Heart left ventricle (tissue), 16 donors: ENCODE data around the gene IQGAP2. TPM values are rescaled to one million over a fixed set of nuclear protein-coding genes. Genes with fewer than 3 reads are reported as not detected.

Experiments used
- ATAC-seq, 4 donors: fragments of 200-7000 bp; cut with Tn5 transposase; one replicate each; pipeline ENCODE4 v1.9.1; 2020 to 2022; ENCODE audit warnings: moderate library complexity in 4 of 4, mild to moderate bottlenecking in 3 of 4, moderate number of reproducible peaks in 1 of 4
- DNase-seq, 5 donors: peaks; one replicate each; pipeline ENCODE4 v3.0.0-alpha.2; 2020
- H3K27ac ChIP-seq, 12 donors: fragments of 200-600 bp; sonication (generic) in 4 of 12; one replicate each; pipeline versions ENCODE4 v1.5.0 to v1.8.0; 2016 to 2022; ENCODE audit warnings: mild to moderate bottlenecking in 2 of 12
- H3K27me3 ChIP-seq, 9 donors: fragments of 200-600 bp; sonication (generic) in 2 of 9; one replicate each; pipeline versions ENCODE4 v1.5.1 to v1.8.0; 2016 to 2022; ENCODE audit warnings: mild to moderate bottlenecking in 3 of 9
- H3K36me3 ChIP-seq, 9 donors: fragments of 200-600 bp; sonication (generic) in 2 of 9; one replicate each; pipeline versions ENCODE4 v1.5.0 to v1.8.0; 2018 to 2022; ENCODE audit warnings: mild to moderate bottlenecking in 2 of 9
- H3K4me1 ChIP-seq, 12 donors: fragments of 200-600 bp; sonication (generic) in 4 of 12; one replicate each; pipeline versions ENCODE4 v1.5.0 to v1.8.0; 2016 to 2022; ENCODE audit warnings: mild to moderate bottlenecking in 3 of 12
- H3K4me3 ChIP-seq, 12 donors: fragments of 200-600 bp; sonication (generic) in 4 of 12; one replicate each; pipeline versions ENCODE4 v1.5.0 to v1.8.0; 2017 to 2022; ENCODE audit warnings: mild to moderate bottlenecking in 9 of 12, moderate library complexity in 4 of 12
- H3K9me3 ChIP-seq, 12 donors: fragments of 200-600 bp; sonication (generic) in 4 of 12; one replicate each; pipeline versions ENCODE4 v1.5.0 to v1.8.0; 2016 to 2022; ENCODE audit warnings: mild to moderate bottlenecking in 1 of 12
- POLR2A ChIP-seq, 2 donors: fragments of 450-650 bp; IDR thresholded peaks; one replicate each; pipeline ENCODE4 v1.6.1; 2017; ENCODE audit warnings: antibody characterized with exemption in 2 of 2, mild to moderate bottlenecking in 2 of 2, moderate library complexity in 2 of 2
- WGBS, 4 donors: extraction: QIAGEN DNeasy Blood & Tissue Kit in 2 of 4; methylation state at CpG; one replicate each; pipeline versions ENCODE4 v1.1.5 to v1.1.7; 2013 to 2018; 5-methylcytosine and 5-hydroxymethylcytosine counted together
- intact Hi-C, 10 donors: fragments of 100-400 bp; cut with DNase I; formaldehyde crosslinking; loops; one replicate each; pipeline versions ENCODE4 v1.11.1 to v1.14.2; 2022
- polyA plus RNA-seq, 2 donors: library from polyadenylated mRNA; stranded (reverse); fragments of 200-250 nt; gene quantifications; one replicate each; pipeline ENCODE4 v1.2.3, GENCODE V29; 2013
- total RNA-seq, 9 donors: library from RNA; depleted of rRNA in 2 of 9; stranded (reverse); fragments of >200 nt in 2 of 9; fragmentation: NEBNext Ultra II Directional in 3 of 9; extraction: Animal tissue kit (Norgen Biotek cat#: 25700) in 3 of 9; gene quantifications; one replicate each; pipeline versions ENCODE4 v1.1.0 to v1.2.4, GENCODE V29; 2016 to 2023
- TF ChIP-seq, protein P1 (sequence below), 12 donors: fragments of 200-600 bp; sonication (generic) in 4 of 12; IDR thresholded peaks; one replicate each; pipeline versions ENCODE4 v1.5.0 to v1.8.0; 2018 to 2022; ENCODE audit warnings: antibody characterized with exemption in 12 of 12, mild to moderate bottlenecking in 5 of 12
- donor health status: ischemic (EF 13 %, LVEDD 7.1; RV severe dilation, severe dysfunction).
- donor health status: healthy with polysubstance abuse.
- donor health status: DM: no; HTN: yes; CAD: no.
- donor health status: DM: no; HTN: no; CAD: no.
- donor health status: ischemic (EF 25% LVEDD 6.9; RV normal size, moderate dysfunction).
- donor health status: ischemic (EF 25% LVEDD 5.7; RV mildly dilated, moderate dysfunction).
- donor health status: healthy.
- donor health status: DM: yes; HTN: yes; CAD: no.
- donor health status: ischemic (EF 35%, LVEDD 5.7; RV mildly dilated, moderate dysfunction).
- donor health status: nonischemic (EF 11% LVEDD 7.7; RV severe dilation, severe dysfunction).
- donor health status: DM: yes; HTN: yes; CAD: no.
- donor health status: PGD.
- donor health status: ischemic (EF 29% LVEDD 5.4; RV normal size, mild dysfunction).
- donor health status: nonischemic (EF 23%, LVEDD 6.1; RV moderate dilation, normal function).

IQGAP2 gene
- total and polyA plus RNA-seq, 11 donors: 1.7 to 35.4 (median 6.1) TPM

DNA sequence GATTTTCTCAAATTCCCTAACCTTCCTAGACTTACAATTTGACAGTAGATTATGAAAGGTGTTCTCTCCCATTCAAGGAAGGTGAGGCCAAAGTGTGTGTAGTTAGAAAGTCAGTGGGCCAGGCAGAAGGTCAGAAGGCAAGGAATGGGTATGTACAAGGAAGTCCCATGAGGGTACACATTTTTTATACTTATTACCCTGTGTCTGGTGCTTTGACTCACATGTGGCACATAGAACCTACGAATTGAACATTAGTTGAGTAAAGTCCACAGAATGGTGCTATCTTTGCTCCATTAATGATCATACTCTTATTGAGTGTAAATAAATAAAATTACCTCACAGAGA, 55.4 kb downstream of the IQGAP2 start:
- intact Hi-C loops: no loop called here
- no peak for ATAC-seq
- no peaks in the 10 kb centered on the region for H3K36me3 ChIP-seq
- H3K4me3 ChIP-seq: no peak overlapping the region
- WGBS, 4 donors: 77 to 84% (median 83%) methylated on average over 1 of the region's 1 CpG
- no peak for DNase-seq
- no peak for TF ChIP-seq POLR2A (IDR thresholded peaks at IDR 0.05)
- TF ChIP-seq, protein P1, sequence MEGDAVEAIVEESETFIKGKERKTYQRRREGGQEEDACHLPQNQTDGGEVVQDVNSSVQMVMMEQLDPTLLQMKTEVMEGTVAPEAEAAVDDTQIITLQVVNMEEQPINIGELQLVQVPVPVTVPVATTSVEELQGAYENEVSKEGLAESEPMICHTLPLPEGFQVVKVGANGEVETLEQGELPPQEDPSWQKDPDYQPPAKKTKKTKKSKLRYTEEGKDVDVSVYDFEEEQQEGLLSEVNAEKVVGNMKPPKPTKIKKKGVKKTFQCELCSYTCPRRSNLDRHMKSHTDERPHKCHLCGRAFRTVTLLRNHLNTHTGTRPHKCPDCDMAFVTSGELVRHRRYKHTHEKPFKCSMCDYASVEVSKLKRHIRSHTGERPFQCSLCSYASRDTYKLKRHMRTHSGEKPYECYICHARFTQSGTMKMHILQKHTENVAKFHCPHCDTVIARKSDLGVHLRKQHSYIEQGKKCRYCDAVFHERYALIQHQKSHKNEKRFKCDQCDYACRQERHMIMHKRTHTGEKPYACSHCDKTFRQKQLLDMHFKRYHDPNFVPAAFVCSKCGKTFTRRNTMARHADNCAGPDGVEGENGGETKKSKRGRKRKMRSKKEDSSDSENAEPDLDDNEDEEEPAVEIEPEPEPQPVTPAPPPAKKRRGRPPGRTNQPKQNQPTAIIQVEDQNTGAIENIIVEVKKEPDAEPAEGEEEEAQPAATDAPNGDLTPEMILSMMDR (IDR thresholded peaks at IDR 0.05): no peak
- H3K4me1 ChIP-seq: peaks cover 0 to 19% (median 0%) of the 10 kb centered on the region in 12 donors
- no peaks in the 10 kb centered on the region for H3K9me3 ChIP-seq
- H3K27me3 ChIP-seq: no peaks in the 10 kb centered on the region
- H3K27ac ChIP-seq: no peak overlapping the region

DNA sequence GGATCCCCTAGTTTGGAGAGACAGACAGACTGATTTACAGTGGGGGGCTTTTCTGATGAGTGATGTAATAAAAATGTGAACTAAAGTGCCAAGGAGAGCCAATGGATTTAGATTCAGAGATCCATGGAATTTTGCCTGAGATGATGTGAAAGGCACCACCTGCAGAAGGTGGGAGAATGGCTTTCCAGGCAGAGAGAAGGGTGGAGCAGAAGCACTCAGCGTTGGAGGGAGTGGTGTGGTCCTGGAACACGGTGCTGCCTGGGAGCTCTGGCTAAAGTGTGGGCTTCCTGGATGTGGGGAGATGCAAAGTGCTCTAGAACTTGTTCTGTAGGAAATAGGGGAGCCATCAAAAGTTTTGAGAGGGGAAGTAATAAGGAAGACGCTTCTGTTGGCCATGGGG, 57.0 kb downstream of the IQGAP2 start:
- no peak overlapping the region for H3K4me3 ChIP-seq
- WGBS, 4 donors: 85 to 92% (median 88%) methylated on average over 3 of the region's 3 CpGs
- DNase-seq: no peak
- H3K27me3 ChIP-seq: no peaks in the 10 kb centered on the region
- ATAC-seq: no peak
- H3K4me1 ChIP-seq: peaks cover 0 to 19% (median 0%) of the 10 kb centered on the region in 12 donors
- H3K36me3 ChIP-seq: no peaks in the 10 kb centered on the region
- intact Hi-C loops: no loop called here
- TF ChIP-seq POLR2A (IDR thresholded peaks at IDR 0.05): no peak
- TF ChIP-seq, protein P1 (IDR thresholded peaks at IDR 0.05): no peak
- peaks cover 0 to 8% (median 0%) of the 10 kb centered on the region in 12 donors for H3K9me3 ChIP-seq
- H3K27ac ChIP-seq: no peak overlapping the region

DNA sequence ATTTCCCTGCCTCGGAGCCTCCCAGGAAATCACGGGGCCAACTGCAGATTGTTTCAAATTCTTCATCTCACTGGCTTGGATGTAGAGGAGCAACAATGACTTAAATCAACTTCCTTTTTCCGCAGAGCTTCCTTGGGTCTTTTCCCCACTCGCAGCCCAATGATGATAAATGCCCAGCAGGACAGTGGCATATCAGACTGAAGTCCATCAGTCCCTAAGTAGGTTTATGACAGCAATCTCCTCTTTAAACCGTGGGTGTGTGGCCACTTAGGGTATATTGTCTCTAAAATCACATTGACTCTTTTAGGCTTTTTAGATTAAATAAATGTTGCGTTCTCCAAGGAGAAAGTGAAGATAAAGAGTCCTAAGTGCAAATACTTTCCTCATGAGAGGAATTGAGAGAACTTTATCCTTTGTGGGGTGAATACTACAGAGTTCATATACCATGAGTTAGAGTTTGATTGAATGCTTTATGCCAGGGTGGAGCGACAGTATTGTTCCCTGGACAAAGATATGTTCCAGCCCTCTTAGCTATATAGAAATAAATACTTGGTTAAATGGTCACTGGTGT, 59.1 kb downstream of the IQGAP2 start:
- H3K4me3 ChIP-seq: no peak overlapping the region
- H3K36me3 ChIP-seq: no peaks in the 10 kb centered on the region
- H3K27ac ChIP-seq: no peak overlapping the region
- intact Hi-C loops: no loop called here
- H3K27me3 ChIP-seq: no peaks in the 10 kb centered on the region
- WGBS, 4 donors: 59 to 89% (median 79%) methylated on average over 7 of the region's 7 CpGs
- ATAC-seq: no peak
- TF ChIP-seq POLR2A (IDR thresholded peaks at IDR 0.05): no peak
- TF ChIP-seq, protein P1 (IDR thresholded peaks at IDR 0.05): no peak
- DNase-seq: no peak
- peaks cover 0 to 8% (median 0%) of the 10 kb centered on the region in 12 donors for H3K9me3 ChIP-seq
- H3K4me1 ChIP-seq: peaks cover 0 to 8% (median 0%) of the 10 kb centered on the region in 12 donors

DNA sequence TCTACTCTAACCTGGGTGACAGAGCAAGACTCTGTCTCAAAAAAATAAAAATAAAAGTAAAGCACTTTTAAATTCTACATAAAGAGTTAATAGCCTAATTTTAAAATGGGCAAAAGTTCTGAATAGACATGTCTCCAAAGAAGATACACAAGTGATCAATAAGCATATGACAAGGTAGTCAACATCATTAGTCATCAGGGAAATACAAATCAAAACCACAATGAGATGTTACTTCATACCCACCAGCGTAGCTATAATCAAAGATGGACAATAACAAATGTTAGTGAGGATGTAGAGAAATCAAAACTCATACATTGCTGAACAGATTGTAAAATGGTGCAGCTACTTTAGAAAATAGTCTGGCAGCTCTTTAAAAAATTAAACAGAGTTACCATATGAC, 64.1 kb downstream of the IQGAP2 start:
- WGBS, 4 donors: 93 to 96% (median 94%) methylated on average over 1 of the region's 1 CpG
- Histone ChIP-seq H3K4me1 (peaks cover 0 to 13% (median 0%) of the 10 kb centered on the region in 12 donors), H3K4me3 (no peak overlapping the region), H3K27ac (no peak overlapping the region), H3K9me3 (peaks cover 0 to 8% (median 0%) of the 10 kb centered on the region in 12 donors), H3K36me3 (no peaks in the 10 kb centered on the region), H3K27me3 (no peaks in the 10 kb centered on the region)
- intact Hi-C loops: no loop called here
- ATAC-seq (no peak), DNase-seq (no peak)
- no peak for TF ChIP-seq POLR2A (IDR thresholded peaks at IDR 0.05)
- TF ChIP-seq, protein P1 (IDR thresholded peaks at IDR 0.05): no peak
